Stimulated activated CD8-positive, alpha-beta memory T cell treated with anti-CD3 and anti-CD28 coated beads, Interleukin-15, amount 100 ng/mL, for 48 hours (primary cell): Measurements from ENCODE around the gene RACK1.
"Not testable (repeated sequence)": the region's sequence is repeated elsewhere in the genome, so short reads cannot be mapped to it uniquely, and the experiment has no call there.

Source experiments
- DNase-seq, 2 donors: peaks; one replicate each; pipeline ENCODE4 v3.0.0-alpha.2; 2020; ENCODE audit warnings: low read depth in 2 of 2

The RACK1 gene

DNA sequence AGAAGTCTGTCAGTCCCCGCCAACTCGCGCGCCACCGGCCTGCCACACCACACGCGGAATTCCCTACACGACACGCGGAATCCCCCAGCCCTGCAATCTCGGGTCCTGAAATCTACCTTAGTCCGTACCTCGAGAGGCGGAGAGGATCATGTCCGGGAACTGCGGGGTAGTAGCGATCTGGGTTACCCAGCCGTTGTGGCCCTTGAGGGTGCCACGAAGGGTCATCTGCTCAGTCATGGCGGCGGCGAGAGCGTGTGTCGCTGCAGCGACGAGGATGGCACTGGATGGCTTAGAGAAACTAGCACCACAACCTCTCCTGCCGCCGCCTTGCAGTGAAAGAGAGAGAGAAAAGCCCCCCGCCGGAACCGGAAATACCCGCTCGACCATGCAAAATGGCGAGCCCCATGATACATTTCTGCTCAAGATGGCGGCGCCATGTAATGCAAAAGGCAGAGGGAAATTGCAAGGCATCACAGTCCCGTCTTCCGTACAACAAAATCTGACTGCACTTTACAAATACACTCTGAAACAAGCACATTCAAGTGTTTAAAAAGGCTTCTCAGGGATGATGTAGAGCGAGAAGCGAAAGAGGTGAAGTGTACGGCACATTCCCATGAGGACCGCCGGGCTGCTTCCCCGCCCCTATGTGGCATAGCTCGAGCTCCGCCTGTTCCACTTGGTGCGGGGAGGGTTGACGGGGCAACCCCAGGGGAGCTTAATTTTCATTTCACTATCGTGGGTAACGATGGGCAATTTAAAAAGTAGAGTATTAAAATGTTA lies at the start of gene RACK1:
Gene RACK1, minus strand, starts transcription at position 343 of the 780 bp plus-strand sequence. Its CDS starts 106 bp downstream, at position 237.
- DNase-seq: peak; percentile 78 to 80

DNA sequence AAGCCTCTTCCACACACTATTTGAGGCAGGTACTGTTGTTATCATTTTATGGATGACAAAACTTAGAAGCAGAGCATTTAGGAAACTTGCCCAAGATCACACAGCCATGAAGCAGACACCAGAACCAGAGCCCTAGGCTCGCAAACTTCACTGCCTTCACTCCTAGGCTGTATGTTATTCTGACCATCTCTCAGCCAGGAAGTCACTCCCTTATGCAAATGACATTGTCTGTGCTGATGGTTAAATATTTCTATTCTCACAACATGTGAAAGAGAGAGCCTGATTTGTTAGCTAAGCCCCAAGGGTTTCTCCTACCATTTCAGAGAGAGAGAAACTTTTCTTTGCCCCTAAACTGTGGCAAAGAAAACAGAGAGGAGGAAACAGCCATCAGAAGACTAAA lies 43.6 kb upstream of the RACK1 start:
- DNase-seq: not testable (repeated sequence)

DNA sequence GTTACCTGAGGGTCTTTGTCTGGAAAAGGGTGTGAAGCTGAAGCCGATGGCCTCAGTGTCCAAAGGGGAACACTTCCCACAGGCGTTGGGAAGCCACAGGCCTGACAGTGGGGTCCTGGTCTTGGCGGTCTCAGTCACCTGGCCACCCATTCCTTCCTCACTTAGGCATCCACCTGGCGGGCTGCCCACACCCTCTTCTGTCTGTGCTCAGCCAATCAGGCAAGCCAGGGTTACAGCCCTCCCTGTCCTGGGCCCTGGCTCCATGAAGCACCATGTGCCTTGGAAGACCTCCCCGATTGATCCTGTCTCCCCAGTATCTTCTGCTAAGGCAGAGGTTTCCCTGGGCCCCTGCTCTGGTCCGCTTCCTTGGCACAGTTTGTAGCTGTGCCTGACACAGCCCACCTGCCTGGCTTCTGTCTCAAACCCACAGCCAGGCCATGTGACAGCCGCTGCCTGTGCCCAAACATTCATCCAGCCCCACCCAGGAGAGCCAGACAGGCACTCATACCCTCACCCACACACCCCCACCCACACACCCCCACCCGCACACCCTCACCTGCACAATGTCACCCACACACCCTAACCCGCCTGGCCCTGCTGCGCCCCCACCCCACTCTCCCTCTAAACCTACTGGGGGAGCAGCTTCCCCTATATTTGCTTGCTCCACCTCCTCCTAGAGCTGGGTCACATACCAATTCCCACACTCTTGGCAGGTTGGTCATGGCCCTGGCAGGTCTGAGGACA lies 42.4 kb upstream of the RACK1 start:
- not testable (repeated sequence) for DNase-seq

DNA sequence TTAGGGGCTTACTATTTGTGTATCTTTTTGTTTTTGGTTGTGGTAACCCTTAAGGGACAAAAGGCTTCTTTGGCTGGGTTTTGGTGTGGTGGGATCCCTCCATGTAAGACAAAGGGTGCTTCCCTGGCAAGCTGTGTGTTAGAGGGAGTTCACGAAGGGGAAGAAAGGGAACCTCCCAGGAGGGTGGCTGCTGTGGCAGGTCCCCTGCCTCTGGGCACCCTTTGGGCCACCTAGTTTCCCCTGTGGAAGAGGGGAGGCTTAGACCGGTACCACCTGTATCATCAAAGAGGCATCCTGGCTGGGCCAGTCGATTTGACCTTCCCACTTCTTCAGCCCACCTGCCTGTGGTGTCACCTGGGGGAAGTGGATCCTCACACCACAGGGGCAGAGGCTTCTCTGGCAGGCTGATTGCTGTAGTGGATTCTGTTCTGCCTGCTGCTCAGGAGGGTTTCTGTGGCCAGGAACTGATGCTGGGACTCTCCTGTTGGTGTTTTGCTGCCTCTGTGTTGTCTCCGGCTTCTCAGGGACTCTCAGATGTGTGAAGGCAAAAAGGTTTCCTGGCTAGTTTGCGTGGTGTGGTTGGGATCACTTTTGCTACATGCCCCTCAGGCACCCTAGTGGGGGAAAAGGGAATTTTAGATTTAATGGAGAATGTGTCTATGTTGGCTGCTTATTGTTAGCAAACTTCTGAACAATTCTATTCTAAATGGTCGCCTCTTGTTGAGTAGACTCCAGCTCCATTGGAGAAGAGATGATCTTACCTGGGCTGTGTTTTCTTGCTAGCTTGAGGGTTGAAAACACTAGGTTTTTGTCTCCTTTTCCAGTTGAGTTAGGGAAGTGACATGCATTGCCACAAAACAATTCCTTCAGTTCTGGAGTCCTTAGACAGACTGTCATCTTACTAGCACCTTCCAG lies 40.4 kb upstream of the RACK1 start:
- not testable (repeated sequence) for DNase-seq

DNA sequence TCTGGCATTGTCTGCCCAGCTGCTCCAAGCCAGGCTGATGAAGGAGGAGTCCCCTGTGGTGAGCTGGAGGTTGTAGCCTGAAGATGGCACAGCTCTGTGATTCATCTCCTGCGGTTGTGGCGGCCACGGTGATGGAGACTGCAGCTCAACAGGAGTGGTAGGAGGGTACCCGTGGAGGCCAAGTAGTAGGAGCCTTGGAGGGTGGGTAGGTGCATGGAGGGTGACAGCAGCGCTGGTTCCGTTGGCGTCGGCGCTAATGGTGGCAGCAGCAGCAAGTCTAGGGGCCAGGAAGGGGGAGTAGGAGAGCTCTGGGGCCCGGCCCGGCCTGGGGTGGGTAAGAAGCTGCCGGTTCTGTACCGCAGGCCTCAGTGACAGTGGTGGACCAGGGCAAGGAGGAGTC lies 39.6 kb upstream of the RACK1 start:
- DNase-seq: no peak

DNA sequence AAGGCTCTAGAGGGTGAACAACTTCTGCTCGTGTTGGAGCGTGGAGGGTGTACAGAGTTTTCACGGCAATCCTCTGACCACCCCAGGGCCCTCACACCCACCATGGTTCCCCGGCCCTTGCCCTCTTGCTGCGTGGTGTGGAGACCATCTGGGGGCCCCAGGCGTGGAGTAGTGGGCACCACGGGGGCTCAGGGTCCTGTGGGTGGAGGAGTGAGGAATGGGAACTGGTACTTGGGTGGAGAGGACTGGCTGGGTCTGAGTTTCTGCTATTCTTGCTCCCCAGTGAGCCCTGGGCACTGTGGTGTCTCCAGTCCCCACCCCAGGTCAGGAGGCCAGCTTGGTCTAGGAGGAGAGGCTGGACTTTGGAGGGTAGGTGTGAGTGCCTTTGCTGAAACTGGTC lies 39.2 kb upstream of the RACK1 start:
- DNase-seq: no peak

DNA sequence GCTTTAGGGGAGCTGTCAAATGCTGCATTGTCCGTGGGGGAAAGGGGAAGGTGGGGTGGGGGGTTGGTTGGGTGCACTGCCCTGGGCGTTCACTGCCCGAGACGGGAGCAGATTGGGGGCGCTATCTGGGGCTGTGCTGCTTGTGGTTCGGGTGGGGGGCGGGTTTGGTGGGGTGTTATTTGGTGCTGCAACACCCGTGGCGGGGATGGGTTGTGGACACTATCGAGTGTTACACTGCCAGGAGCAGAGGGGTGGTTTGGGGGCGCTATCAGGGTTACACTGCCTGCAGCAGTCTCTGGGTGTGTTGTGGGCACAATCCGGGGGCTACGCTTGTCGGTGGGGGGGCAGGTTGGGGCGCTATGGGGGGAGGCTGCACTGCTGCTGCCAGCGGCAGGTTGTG lies 38.7 kb upstream of the RACK1 start:
- DNase-seq: not testable (repeated sequence)

DNA sequence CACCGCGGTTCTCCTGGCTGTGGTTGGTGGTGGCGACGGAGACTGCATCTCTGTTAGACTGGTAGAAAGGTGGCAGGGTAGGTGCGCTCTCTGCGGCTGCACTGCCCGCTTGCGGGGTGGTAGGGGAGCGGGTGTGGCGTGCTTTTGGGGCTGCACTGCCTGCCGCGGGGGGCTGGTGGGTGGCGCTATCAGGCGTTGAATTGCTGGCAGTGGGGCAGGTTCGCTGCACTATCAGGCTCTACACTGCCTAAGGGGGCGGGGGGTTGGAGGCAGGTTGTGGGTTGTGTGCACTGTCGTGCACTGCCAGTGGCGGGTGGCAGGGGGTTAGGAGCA lies 38.2 kb upstream of the RACK1 start:
- DNase-seq: no peak

DNA sequence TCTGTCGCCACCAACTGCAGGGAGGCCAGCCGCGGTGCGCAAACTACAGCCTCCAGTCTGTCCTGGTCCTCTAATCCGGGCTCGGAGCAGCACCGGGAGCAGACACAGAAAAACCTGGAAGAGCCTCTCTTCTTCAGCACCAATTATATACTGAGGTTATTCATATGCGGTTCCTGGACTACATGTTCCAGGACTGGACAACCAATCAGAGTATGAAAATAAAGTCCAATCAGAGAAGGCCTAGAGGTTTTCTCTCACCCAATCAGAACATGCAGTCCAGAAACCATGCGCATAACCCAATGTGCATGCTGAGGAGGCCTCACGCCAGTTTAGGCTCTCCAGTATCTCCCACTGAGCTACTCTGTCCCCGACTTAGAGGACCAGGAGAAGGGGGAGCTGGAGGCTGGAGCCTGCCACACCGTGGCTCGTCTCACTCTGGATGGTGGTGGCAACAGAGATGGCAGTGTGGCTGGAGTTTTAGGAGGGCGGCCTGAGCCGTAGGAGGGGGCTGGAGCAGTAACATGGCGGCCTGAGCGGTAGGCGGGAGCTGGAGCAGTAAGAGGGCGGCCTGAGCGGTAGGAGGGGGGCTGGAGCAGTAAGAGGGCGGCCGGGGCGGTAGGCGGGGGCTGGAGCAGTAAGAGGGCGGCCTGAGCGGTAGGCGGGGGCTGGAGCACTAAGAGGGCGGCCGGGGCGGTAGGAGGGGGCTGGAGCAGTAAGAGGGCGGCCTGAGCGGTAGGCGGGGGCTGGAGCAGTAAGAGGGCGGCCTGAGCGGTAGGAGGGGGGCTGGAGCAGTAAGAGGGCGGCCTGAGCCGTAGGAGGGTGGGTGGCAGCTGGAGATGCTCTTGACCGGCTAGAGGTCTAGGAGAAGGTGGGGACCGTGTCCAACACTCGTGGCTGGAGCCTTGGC lies 37.6 kb upstream of the RACK1 start:
- DNase-seq: no peak

DNA sequence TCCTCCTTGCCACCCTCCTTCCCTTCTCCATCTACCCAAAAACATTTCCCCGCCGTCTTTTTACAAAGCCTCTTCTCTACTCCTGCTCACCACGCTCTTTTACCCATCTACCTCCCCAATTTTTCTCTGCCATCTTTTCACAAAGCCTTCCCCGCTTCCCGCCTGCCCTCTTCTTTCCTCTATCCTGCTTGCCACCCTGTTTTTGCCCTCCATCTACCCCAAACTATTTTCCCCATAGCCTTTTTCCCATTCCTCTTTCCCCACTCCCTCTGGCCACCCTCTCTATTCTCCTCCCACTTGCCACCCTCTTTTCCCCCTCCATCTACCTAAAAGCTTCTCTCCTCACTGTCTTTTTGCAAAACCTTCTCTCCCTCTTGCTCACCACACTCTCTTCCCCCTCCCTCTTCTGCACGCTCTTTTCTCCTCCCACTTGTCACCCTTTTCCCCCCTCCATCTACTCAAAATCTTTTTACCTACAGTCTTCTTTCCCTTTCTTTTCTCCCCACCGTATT lies 36.6 kb upstream of the RACK1 start:
- DNase-seq: no peak

DNA sequence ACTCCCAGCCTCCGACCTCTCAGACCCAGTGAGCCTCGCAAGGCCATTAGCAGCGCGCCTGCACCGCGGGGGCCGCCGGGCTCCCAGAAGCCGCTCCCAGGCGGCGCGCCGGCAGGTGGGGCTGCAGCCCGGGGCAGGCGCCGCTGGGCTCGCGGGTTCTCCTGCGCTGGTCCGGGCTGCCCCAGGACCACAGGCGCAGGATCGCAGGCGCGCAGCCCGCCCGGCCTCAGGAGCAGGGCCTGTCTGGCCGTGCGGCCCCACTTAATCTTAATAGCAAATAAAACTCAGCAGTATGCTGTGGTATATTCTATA lies 29.7 kb upstream of the RACK1 start:
- DNase-seq: not testable (repeated sequence)

DNA sequence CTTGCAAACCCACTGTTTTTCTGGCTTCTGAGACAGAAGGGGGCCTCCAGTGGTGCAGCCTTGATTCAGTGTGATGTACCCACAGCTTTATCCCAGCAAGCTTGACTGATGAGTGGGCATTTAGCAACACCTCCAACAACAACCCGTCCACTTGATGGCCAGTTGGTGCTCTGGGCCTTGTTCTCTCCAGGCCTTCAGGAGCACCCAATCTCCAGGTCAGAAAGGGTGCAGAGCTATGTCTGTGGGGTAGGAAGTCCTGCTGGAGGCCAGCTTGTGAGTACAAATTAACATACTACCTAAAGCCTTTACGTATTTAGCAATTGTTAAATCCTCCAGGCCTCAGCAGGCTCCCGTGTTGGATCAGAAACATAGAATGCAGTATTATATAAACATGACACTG lies 27.4 kb upstream of the RACK1 start:
- DNase-seq: no peak

DNA sequence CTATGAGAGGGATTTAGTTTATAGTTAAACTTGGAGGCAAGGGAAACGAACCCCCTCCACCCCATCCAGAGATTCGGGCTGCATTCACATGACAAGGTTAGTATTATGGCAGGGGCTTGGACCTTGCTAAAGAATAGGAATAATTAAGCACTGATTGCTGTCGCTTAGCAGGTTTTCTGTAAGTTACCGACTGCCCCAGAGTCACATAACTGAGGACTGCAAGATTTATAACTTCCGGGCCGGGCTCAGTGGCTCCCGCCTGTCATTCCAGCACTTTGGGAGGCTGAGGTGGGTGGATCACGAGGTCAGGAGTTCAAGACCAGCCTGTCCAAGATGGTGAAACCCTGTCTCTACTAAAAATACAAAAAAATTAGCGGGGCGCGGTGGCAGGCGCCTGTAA lies 24.2 kb upstream of the RACK1 start:
- not testable (repeated sequence) for DNase-seq

DNA sequence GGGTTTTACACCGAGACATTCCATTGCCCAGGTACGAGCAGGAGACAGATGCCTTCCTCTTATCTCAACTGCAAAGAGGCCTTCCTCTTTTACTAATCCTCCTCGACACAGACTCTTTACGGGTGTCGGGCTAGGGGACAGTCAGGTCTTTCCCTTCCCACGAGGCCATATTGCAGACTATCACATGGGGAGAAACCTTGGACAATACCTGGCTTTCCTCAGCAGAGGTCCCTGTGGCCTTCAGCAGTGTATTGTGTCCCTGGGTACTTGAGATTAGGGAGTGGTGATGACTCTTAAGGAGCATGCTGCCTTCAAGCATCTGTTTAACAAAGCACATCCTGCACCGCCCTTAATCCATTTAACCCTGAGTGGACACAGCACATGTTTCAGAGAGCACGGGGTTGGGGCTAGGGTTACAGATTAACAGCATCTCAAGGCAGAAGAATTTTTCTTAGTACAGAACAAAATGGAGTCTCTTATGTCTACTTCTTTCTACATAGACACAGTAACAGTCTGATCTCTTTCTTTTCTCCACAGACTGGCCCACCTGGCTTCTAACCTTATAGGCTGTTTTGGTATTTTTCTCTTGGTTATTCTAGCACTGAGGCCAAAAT lies 23.7 kb upstream of the RACK1 start:
- not testable (repeated sequence) for DNase-seq

DNA sequence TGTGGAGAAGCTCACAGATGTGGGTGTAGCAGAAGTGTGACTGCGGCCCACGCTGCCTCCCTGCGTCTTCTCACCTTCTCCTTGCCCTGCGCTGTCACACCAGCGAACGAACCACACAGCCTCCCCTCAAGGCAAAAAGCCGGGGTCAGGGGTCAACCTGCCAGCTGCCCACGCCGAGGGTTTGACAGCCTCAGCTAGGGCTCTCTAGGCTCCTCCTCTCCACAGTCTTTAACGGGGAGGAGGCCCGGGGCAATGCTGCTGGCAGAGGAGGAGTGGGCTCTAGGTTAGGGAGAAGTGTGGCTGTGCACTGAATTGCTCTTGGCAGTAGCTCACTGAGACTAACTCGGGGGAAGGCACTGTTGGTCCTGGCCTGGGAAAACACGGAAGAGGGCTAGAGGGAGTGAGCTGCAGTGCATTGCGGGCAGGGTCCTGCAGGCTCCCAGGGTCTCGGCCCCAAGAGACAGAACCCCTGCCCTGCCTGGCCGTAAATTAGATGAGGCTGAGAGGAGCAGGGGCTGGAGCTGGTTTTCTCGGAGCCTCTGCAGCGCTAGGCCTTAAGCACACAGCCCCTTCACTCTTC lies 21.5 kb upstream of the RACK1 start:
- no peak for DNase-seq

DNA sequence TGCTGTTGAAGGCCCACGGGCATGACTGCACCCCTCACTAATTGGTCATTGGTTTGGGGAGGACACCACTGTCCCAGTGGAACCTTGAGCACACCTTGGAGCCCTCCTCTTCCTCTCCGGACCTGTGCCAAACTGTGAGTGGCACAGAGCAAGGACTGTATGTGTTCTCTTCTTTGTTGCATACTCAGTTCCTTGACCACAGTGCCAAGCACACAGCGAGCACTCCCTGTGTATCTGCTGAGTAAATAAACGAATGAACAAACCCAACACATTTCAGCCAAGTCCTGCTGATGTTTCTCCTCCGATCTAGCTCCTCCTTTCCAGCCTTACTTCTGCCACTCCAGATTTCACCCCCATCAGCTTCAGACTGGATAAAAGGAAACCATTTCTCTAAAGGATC lies 19.9 kb upstream of the RACK1 start:
- DNase-seq: no peak

DNA sequence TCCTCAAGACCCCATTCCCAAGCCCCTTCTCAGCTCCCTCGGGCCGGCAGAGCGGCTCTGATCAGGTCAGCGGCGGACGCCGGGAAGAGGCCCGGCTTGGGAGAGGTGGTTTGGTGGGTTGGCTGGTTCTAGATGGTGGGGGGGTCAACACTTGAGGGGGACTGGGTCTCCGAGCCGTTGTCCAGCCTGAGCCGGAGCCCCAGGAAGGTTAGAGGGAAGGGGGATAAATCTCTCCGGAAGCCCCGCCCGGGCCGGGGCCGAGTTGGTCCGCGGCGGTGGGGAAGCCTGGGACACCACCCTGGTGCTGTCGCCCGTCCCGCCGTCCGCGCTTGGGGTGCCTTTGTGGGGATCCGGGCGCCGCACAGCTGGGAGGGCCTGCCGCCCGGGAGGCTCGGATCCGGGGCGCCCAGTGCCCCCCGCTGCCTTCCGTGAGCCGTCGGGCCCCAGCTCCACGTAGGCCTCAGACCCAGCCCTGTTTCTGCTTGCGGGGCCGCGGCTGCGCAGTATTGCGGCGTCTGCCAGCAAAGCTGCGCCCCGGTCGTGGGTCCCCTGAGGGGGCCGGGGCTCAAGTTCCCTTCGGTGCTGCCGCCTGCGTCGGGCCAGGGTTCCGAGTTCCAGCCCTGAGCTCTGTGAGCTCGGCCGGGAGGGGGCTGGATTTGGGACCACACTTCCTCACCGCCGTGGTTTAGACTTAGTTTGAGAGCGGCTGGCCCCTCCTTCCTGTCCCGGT lies 17.8 kb upstream of the RACK1 start:
- DNase-seq: peak; percentile 61

DNA sequence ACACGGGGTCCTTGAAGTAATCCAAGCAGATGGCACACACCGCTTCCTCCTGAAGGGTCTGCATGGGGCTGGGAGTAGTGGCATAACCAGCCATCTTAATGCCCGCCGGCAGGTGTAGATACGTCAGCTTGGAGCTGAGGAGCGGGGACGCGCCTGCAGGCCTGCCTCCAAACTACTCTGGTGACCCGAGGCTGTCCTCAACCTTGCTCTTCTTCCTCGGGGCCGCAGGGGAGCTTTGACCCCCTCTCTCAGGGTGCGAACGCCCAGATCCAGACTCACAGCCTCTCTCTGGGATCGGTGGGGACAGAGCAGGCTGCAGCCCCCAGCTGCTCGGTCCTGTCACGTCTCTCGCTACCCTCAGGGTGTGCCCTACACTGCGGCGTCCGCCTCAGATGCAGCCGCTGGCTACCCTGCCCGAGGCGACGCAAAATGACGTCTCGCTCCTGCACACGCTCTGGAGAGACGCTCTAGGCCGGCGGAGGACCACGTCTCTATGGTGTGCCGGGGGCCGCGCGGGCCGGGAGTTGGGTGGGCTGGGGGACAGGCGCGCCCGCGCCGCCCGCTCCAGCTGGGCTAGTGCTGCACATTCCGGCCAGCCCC lies 17.1 kb upstream of the RACK1 start, which contains the start of gene TRIM52:
Gene TRIM52, minus strand, starts transcription at position 424 of the 600 bp plus-strand sequence. Its CDS starts 330 bp downstream, at position 94.
- peak; percentile 84 to 87 for DNase-seq
